H1 (cell line): ENCODE results near the gene PRR19.

ENCODE experiments used
- CHD2 ChIP-seq: IDR thresholded peaks from 2 replicates; pipeline ENCODE4 v1.6.1; 2012; ENCODE audit warnings: low read length, improper control_type of control experiment
- EP300 ChIP-seq, 2 experiments: IDR thresholded peaks; 1 replicate in 1 of 2; 2 replicates in 1 of 2; pipeline ENCODE4 v1.6.1; 2011 to 2012; ENCODE audit warnings: low read depth in 2 of 2, low read length in 2 of 2, mild to moderate bottlenecking in 2 of 2, borderline replicate concordance in 1 of 2, inconsistent platforms in 1 of 2, moderate library complexity in 1 of 2
- POLR2A ChIP-seq, 2 experiments: IDR thresholded peaks; 1 replicate in 1 of 2; 2 replicates in 1 of 2; pipeline ENCODE4 v1.6.1; 2011; ENCODE audit warnings: low read depth in 2 of 2, low read length in 2 of 2, mild to moderate bottlenecking in 2 of 2; ENCODE audit errors: control extremely low read depth in 1 of 2
- SIX5 ChIP-seq: IDR thresholded peaks from 2 replicates; pipeline ENCODE4 v1.6.1; 2011; ENCODE audit warnings: mild to moderate bottlenecking, low read depth, low read length
- TAF1 ChIP-seq: IDR thresholded peaks from 2 replicates; pipeline ENCODE4 v1.6.1; 2011; ENCODE audit warnings: mild to moderate bottlenecking, low read depth, low read length
- TEAD4 ChIP-seq: IDR thresholded peaks from 2 replicates; pipeline ENCODE4 v1.6.1; 2012; ENCODE audit warnings: low read depth, low read length, inconsistent platforms, mixed read lengths
- TF ChIP-seq, protein P1 (sequence below), 3 experiments: IDR thresholded peaks; 1 replicate in 2 of 3; 2 replicates in 1 of 3; pipeline versions ENCODE4 v1.5.1 to v1.6.1; 2011; ENCODE audit warnings: low read length in 3 of 3, mild to moderate bottlenecking in 3 of 3, inconsistent platforms in 2 of 3, low read depth in 1 of 3, moderate library complexity in 1 of 3; ENCODE audit not compliant: insufficient read depth in 1 of 3; ENCODE audit errors: control extremely low read depth in 1 of 3

- TF ChIP-seq POLR2A (IDR thresholded peaks at IDR 0.05; ENCODE audit: control extremely low read depth in 1 of 2, low read depth in 2 of 2, low read length in 2 of 2) (no peak), CHD2 (no peak), EP300 (IDR thresholded peaks at IDR 0.05; ENCODE audit: borderline replicate concordance in 1 of 2, low read depth in 2 of 2, low read length in 2 of 2) (no peak), TEAD4 (no peak), SIX5 (no peak), TAF1 (no peak)
- TF ChIP-seq, protein P1, sequence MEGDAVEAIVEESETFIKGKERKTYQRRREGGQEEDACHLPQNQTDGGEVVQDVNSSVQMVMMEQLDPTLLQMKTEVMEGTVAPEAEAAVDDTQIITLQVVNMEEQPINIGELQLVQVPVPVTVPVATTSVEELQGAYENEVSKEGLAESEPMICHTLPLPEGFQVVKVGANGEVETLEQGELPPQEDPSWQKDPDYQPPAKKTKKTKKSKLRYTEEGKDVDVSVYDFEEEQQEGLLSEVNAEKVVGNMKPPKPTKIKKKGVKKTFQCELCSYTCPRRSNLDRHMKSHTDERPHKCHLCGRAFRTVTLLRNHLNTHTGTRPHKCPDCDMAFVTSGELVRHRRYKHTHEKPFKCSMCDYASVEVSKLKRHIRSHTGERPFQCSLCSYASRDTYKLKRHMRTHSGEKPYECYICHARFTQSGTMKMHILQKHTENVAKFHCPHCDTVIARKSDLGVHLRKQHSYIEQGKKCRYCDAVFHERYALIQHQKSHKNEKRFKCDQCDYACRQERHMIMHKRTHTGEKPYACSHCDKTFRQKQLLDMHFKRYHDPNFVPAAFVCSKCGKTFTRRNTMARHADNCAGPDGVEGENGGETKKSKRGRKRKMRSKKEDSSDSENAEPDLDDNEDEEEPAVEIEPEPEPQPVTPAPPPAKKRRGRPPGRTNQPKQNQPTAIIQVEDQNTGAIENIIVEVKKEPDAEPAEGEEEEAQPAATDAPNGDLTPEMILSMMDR (IDR thresholded peaks at IDR 0.05; ENCODE audit: control extremely low read depth in 1 of 3, insufficient read depth in 1 of 3, low read depth in 1 of 3, low read length in 3 of 3), result no peak
Measured at GRCh38 chr19:42345191-42345812, 43.4 kb downstream of the PRR19 start.
